Mesenchymal stem cell (in vitro differentiated cells and primary cell): ENCODE results near the gene APOL1.
A peak's percentile ranks its signal among the peaks of the same experiment; 100 is the strongest.
"Not testable (repeated sequence)": the region's sequence is repeated elsewhere in the genome, so short reads cannot be mapped to it uniquely, and the experiment has no call there.

Source experiments
- DNase-seq: peaks from one replicate; pipeline ENCODE4 v3.0.0-alpha.2; 2013
- H2AFZ ChIP-seq: one replicate; pipeline ENCODE4 v1.6.1; 2013; ENCODE audit warnings: low read depth, mild to moderate bottlenecking, control low read depth, inconsistent platforms, low read length, moderate library complexity
- H2AK5ac ChIP-seq: 2 replicates; pipeline ENCODE4 v1.6.1; 2013; ENCODE audit warnings: low read length, moderate library complexity, mild to moderate bottlenecking, inconsistent platforms; ENCODE audit not compliant: severe bottlenecking
- H2BK120ac ChIP-seq: one replicate; pipeline ENCODE4 v1.6.1; 2013; ENCODE audit warnings: low read depth, mild to moderate bottlenecking, inconsistent platforms, low read length, moderate library complexity
- H2BK12ac ChIP-seq, 2 experiments: one replicate each; pipeline ENCODE4 v1.6.1; 2013; ENCODE audit warnings: inconsistent platforms in 2 of 2, low read length in 2 of 2, mild to moderate bottlenecking in 2 of 2, moderate library complexity in 2 of 2, control low read depth in 1 of 2
- H2BK15ac ChIP-seq: one replicate; pipeline ENCODE4 v1.6.1; 2013; ENCODE audit warnings: mild to moderate bottlenecking, low read depth, inconsistent platforms; ENCODE audit not compliant: poor library complexity, severe bottlenecking
- H2BK5ac ChIP-seq: 2 replicates; pipeline ENCODE4 v1.6.1; 2013; ENCODE audit warnings: low read depth, mild to moderate bottlenecking, low read length, control low read depth, inconsistent platforms; ENCODE audit not compliant: poor library complexity, severe bottlenecking
- H3K14ac ChIP-seq, 2 experiments: one replicate each; pipeline ENCODE4 v1.6.1; 2013; ENCODE audit warnings: inconsistent platforms in 2 of 2, low read length in 2 of 2, control low read depth in 1 of 2, mild to moderate bottlenecking in 1 of 2, moderate library complexity in 1 of 2
- H3K18ac ChIP-seq, 2 experiments: one replicate each; pipeline ENCODE4 v1.6.1; 2013; ENCODE audit warnings: inconsistent platforms in 2 of 2, low read length in 2 of 2, control low read depth in 1 of 2, low read depth in 1 of 2, mild to moderate bottlenecking in 1 of 2
- H3K23ac ChIP-seq, 2 experiments: one replicate each; pipeline ENCODE4 v1.6.1; 2013; ENCODE audit warnings: inconsistent platforms in 2 of 2, low read length in 2 of 2, mild to moderate bottlenecking in 2 of 2, moderate library complexity in 2 of 2, control low read depth in 1 of 2
- H3K27ac ChIP-seq: 2 replicates; pipeline ENCODE4 v1.5.1; 2013; ENCODE audit warnings: mild to moderate bottlenecking, moderate library complexity, low read length, control low read depth, inconsistent platforms; ENCODE audit not compliant: poor library complexity, severe bottlenecking
- H3K27me3 ChIP-seq, 2 experiments: 2 replicates each; pipeline versions ENCODE4 v1.6.1 to v1.7.0; 2013; ENCODE audit warnings: low read length in 2 of 2, mild to moderate bottlenecking in 2 of 2, moderate library complexity in 2 of 2, control low read depth in 1 of 2, inconsistent platforms in 1 of 2; ENCODE audit not compliant: control insufficient read depth in 1 of 2, insufficient read depth in 1 of 2
- H3K36me3 ChIP-seq, 2 experiments: 2 replicates each; pipeline versions ENCODE4 v1.6.1 to v1.7.0; 2013; ENCODE audit warnings: low read length in 2 of 2, control low read depth in 1 of 2, inconsistent platforms in 1 of 2, low read depth in 1 of 2, mild to moderate bottlenecking in 1 of 2; ENCODE audit not compliant: insufficient read depth in 2 of 2, control insufficient read depth in 1 of 2
- H3K4ac ChIP-seq, 2 experiments: one replicate each; pipeline ENCODE4 v1.6.1; 2013; ENCODE audit warnings: inconsistent platforms in 2 of 2, low read length in 2 of 2, mild to moderate bottlenecking in 2 of 2, moderate library complexity in 2 of 2, control low read depth in 1 of 2, low read depth in 1 of 2
- H3K4me1 ChIP-seq: 2 replicates; pipeline ENCODE4 v1.6.1; 2013; ENCODE audit warnings: low read depth, low read length, control low read depth; ENCODE audit not compliant: control insufficient read depth, insufficient read depth
- H3K4me2 ChIP-seq: 2 replicates; pipeline ENCODE4 v1.6.1; 2013; ENCODE audit warnings: low read length, mild to moderate bottlenecking, inconsistent platforms; ENCODE audit not compliant: poor library complexity, severe bottlenecking
- H3K4me3 ChIP-seq, 2 experiments: 2 replicates each; pipeline versions ENCODE4 v1.5.1 to v1.7.0; 2013; ENCODE audit warnings: low read length in 2 of 2, mild to moderate bottlenecking in 2 of 2, control low read depth in 1 of 2, low read depth in 1 of 2; ENCODE audit not compliant: insufficient read depth in 1 of 2
- H3K79me1 ChIP-seq: replicated peaks from 2 replicates; pipeline ENCODE4 v1.6.1; 2013; ENCODE audit warnings: mild to moderate bottlenecking, control low read depth, low read length, inconsistent platforms; ENCODE audit not compliant: poor library complexity, severe bottlenecking
- H3K9ac ChIP-seq: 2 replicates; pipeline ENCODE4 v1.7.0; 2013; ENCODE audit warnings: mild to moderate bottlenecking, low read length, moderate library complexity
- H3K9me3 ChIP-seq: 2 replicates; pipeline ENCODE4 v1.7.0; 2013; ENCODE audit warnings: mild to moderate bottlenecking, low read length; ENCODE audit not compliant: control insufficient read depth
- H4K8ac ChIP-seq: one replicate; pipeline ENCODE4 v1.6.1; 2013; ENCODE audit warnings: inconsistent platforms, mild to moderate bottlenecking, low read length, moderate library complexity
- H4K91ac ChIP-seq: one replicate; pipeline ENCODE4 v1.6.1; 2013; ENCODE audit warnings: mild to moderate bottlenecking, low read length, inconsistent platforms
- WGBS: methylation state at CpG from one replicate; pipeline ENCODE4 v1.1.7; 2013; ENCODE audit warnings: mixed read lengths; 5-methylcytosine and 5-hydroxymethylcytosine counted together

Gene APOL1

DNA sequence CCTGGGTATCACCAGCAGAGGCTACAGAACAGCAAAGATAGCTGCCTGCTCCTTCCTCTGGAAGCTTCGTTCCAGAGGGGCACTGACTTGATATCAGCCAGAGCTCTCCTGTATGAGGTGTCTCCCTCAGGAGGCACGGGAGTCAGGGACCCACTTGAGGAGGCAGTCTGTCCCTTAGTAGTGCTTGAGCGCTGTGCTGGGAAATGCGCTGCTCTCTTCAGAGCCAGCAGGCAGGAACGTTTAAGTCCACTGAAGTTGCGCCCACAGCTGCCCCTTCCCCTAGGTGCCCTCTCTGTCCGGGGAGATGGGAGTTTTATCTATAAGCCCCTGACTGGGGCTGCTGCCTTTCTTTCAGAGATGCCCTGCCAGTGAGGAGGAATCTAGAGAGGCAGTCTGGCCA is 18.3 kb downstream of the APOL1 start:
- DNase-seq, H3K4me2 ChIP-seq, H3K23ac ChIP-seq, H2BK120ac ChIP-seq, H3K4me1 ChIP-seq, H3K18ac ChIP-seq, H2BK12ac ChIP-seq, H3K14ac ChIP-seq, H3K9me3 ChIP-seq, H4K91ac ChIP-seq, H3K9ac ChIP-seq, H3K27me3 ChIP-seq, H4K8ac ChIP-seq, H3K4me3 ChIP-seq, H2AK5ac ChIP-seq, H2AFZ ChIP-seq, H3K79me1 ChIP-seq, H2BK15ac ChIP-seq, H2BK5ac ChIP-seq, H3K27ac ChIP-seq, H3K4ac ChIP-seq: not testable (repeated sequence)
- 93% methylated on average over 7 of the region's 7 CpGs for WGBS
- H3K36me3 ChIP-seq, result peaks cover 5 to 15% of the 10 kb centered on the region in 2 experiments

- H2BK12ac ChIP-seq, H2AK5ac ChIP-seq, H3K27ac ChIP-seq, H3K4ac ChIP-seq, H4K8ac ChIP-seq, H2BK15ac ChIP-seq, H2AFZ ChIP-seq, H3K18ac ChIP-seq, H2BK5ac ChIP-seq, DNase-seq, H4K91ac ChIP-seq, H3K79me1 ChIP-seq, H3K4me3 ChIP-seq, H3K27me3 ChIP-seq, H2BK120ac ChIP-seq, H3K23ac ChIP-seq, H3K4me1 ChIP-seq, H3K14ac ChIP-seq, H3K9ac ChIP-seq, H3K9me3 ChIP-seq, H3K4me2 ChIP-seq: not testable (repeated sequence)
- peaks cover 4 to 13% of the 10 kb centered on the region in 2 experiments for H3K36me3 ChIP-seq
- 92% methylated on average over 5 of the region's 5 CpGs for WGBS
Measured at GRCh38 chr22:36271951-36272350, 19.0 kb downstream of the APOL1 start.

DNA sequence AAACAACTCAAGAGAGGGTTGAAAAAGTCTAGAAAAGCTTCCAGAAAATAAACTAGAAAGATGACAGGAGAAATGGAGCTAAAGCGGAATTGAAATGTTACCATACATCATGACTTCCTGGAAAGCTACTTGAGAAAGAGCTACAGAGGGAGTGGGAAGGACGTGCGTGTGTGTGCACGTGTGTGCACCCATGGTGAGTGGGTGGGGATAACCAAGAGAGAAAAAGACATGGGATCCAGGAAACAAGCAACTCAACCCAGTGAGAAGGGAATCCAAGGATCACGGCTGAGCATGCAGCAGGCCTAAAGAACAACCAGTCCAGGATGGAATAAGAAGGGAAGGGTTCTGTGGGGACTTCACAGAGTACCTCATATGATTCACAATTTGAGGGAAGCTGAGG is 21.6 kb downstream of the APOL1 start:
- Histone ChIP-seq H3K4ac (no peak overlapping the region), H3K4me2 (no peak overlapping the region), H2AK5ac (no peak overlapping the region), H3K27me3 (no peaks in the 10 kb centered on the region), H2BK5ac (no peak overlapping the region), H3K4me3 (no peak overlapping the region), H3K9me3 (no peaks in the 10 kb centered on the region), H4K91ac (no peak overlapping the region), H3K27ac (no peak overlapping the region), H3K4me1 (peaks cover 8% of the 10 kb centered on the region), H3K9ac (no peak overlapping the region), H3K14ac (peak overlapping the region in 1 of 2 experiments; percentile 70), H3K36me3 (peaks cover 9 to 15% of the 10 kb centered on the region in 2 experiments), H2BK15ac (no peak overlapping the region), H3K18ac (peak overlapping the region in 1 of 2 experiments; percentile 54), H3K23ac (no peak overlapping the region), H2BK120ac (no peak overlapping the region), H3K79me1 (no peaks in the 10 kb centered on the region), H2BK12ac (no peak overlapping the region), H2AFZ (no peak overlapping the region), H4K8ac (no peak overlapping the region)
- DNase-seq, result no peak
- 89% methylated on average over 5 of the region's 5 CpGs for WGBS

GRCh38 chr22:36277482-36278291 is 24.8 kb downstream of the APOL1 start:
- Histone ChIP-seq H2AFZ (no peak overlapping the region), H3K9ac (peak overlapping the region; percentile 71), H2BK5ac (no peak overlapping the region), H3K23ac (peak overlapping the region in 1 of 2 experiments; percentile 68), H3K4me3 (peak overlapping the region in 1 of 2 experiments; percentile 48), H3K4me2 (no peak overlapping the region), H3K27ac (peak overlapping the region; percentile 9), H3K36me3 (peaks cover 30 to 39% of the 10 kb centered on the region in 2 experiments), H3K18ac (no peak overlapping the region), H3K27me3 (no peaks in the 10 kb centered on the region), H3K14ac (no peak overlapping the region), H2BK12ac (no peak overlapping the region), H2BK120ac (no peak overlapping the region), H4K91ac (no peak overlapping the region), H3K4me1 (peaks cover 10% of the 10 kb centered on the region), H4K8ac (peak overlapping the region; percentile 16), H3K4ac (peak overlapping the region in 1 of 2 experiments; percentile 21), H3K79me1 (no peaks in the 10 kb centered on the region), H2BK15ac (no peak overlapping the region), H3K9me3 (no peaks in the 10 kb centered on the region), H2AK5ac (no peak overlapping the region)
- WGBS, result 42% methylated on average over 18 of the region's 18 CpGs
- DNase-seq, result peak; percentile 69
